Heart left ventricle (tissue), 16 donors: ENCODE measurements around the gene HOXD9. TPM values are rescaled to one million over a fixed set of nuclear protein-coding genes. Genes with fewer than 3 reads are reported as not detected.
A peak's percentile ranks its signal among the peaks of the same experiment; 100 is the strongest.

Source experiments
- ATAC-seq, 4 donors: fragments of 200-7000 bp; cut with Tn5 transposase; one replicate each; pipeline ENCODE4 v1.9.1; 2020 to 2022; ENCODE audit warnings: moderate library complexity in 4 of 4, mild to moderate bottlenecking in 3 of 4, moderate number of reproducible peaks in 1 of 4
- DNase-seq, 5 donors: peaks; one replicate each; pipeline ENCODE4 v3.0.0-alpha.2; 2020
- H3K27ac ChIP-seq, 12 donors: fragments of 200-600 bp; sonication (generic) in 4 of 12; one replicate each; pipeline versions ENCODE4 v1.5.0 to v1.8.0; 2016 to 2022; ENCODE audit warnings: mild to moderate bottlenecking in 2 of 12
- H3K27me3 ChIP-seq, 9 donors: fragments of 200-600 bp; sonication (generic) in 2 of 9; one replicate each; pipeline versions ENCODE4 v1.5.1 to v1.8.0; 2016 to 2022; ENCODE audit warnings: mild to moderate bottlenecking in 3 of 9
- H3K36me3 ChIP-seq, 9 donors: fragments of 200-600 bp; sonication (generic) in 2 of 9; one replicate each; pipeline versions ENCODE4 v1.5.0 to v1.8.0; 2018 to 2022; ENCODE audit warnings: mild to moderate bottlenecking in 2 of 9
- H3K4me1 ChIP-seq, 12 donors: fragments of 200-600 bp; sonication (generic) in 4 of 12; one replicate each; pipeline versions ENCODE4 v1.5.0 to v1.8.0; 2016 to 2022; ENCODE audit warnings: mild to moderate bottlenecking in 3 of 12
- H3K4me3 ChIP-seq, 12 donors: fragments of 200-600 bp; sonication (generic) in 4 of 12; one replicate each; pipeline versions ENCODE4 v1.5.0 to v1.8.0; 2017 to 2022; ENCODE audit warnings: mild to moderate bottlenecking in 9 of 12, moderate library complexity in 4 of 12
- H3K9me3 ChIP-seq, 12 donors: fragments of 200-600 bp; sonication (generic) in 4 of 12; one replicate each; pipeline versions ENCODE4 v1.5.0 to v1.8.0; 2016 to 2022; ENCODE audit warnings: mild to moderate bottlenecking in 1 of 12
- CTCF ChIP-seq, 12 donors: fragments of 200-600 bp; sonication (generic) in 4 of 12; IDR thresholded peaks; one replicate each; pipeline versions ENCODE4 v1.5.0 to v1.8.0; 2018 to 2022; ENCODE audit warnings: antibody characterized with exemption in 12 of 12, mild to moderate bottlenecking in 5 of 12
- POLR2A ChIP-seq, 2 donors: fragments of 450-650 bp; IDR thresholded peaks; one replicate each; pipeline ENCODE4 v1.6.1; 2017; ENCODE audit warnings: antibody characterized with exemption in 2 of 2, mild to moderate bottlenecking in 2 of 2, moderate library complexity in 2 of 2
- WGBS, 4 donors: extraction: QIAGEN DNeasy Blood & Tissue Kit in 2 of 4; methylation state at CpG; one replicate each; pipeline versions ENCODE4 v1.1.5 to v1.1.7; 2013 to 2018; 5-methylcytosine and 5-hydroxymethylcytosine counted together
- intact Hi-C, 10 donors: fragments of 100-400 bp; cut with DNase I; formaldehyde crosslinking; loops; one replicate each; pipeline versions ENCODE4 v1.11.1 to v1.14.2; 2022
- polyA plus RNA-seq, 2 donors: library from polyadenylated mRNA; stranded (reverse); fragments of 200-250 nt; gene quantifications; one replicate each; pipeline ENCODE4 v1.2.3, GENCODE V29; 2013
- total RNA-seq, 9 donors: library from RNA; depleted of rRNA in 2 of 9; stranded (reverse); fragments of >200 nt in 2 of 9; fragmentation: NEBNext Ultra II Directional in 3 of 9; extraction: Animal tissue kit (Norgen Biotek cat#: 25700) in 3 of 9; gene quantifications; one replicate each; pipeline versions ENCODE4 v1.1.0 to v1.2.4, GENCODE V29; 2016 to 2023
- donor health status: ischemic (EF 13 %, LVEDD 7.1; RV severe dilation, severe dysfunction).
- donor health status: healthy with polysubstance abuse.
- donor health status: DM: no; HTN: yes; CAD: no.
- donor health status: DM: no; HTN: no; CAD: no.
- donor health status: ischemic (EF 25% LVEDD 6.9; RV normal size, moderate dysfunction).
- donor health status: ischemic (EF 25% LVEDD 5.7; RV mildly dilated, moderate dysfunction).
- donor health status: healthy.
- donor health status: DM: yes; HTN: yes; CAD: no.
- donor health status: ischemic (EF 35%, LVEDD 5.7; RV mildly dilated, moderate dysfunction).
- donor health status: nonischemic (EF 11% LVEDD 7.7; RV severe dilation, severe dysfunction).
- donor health status: DM: yes; HTN: yes; CAD: no.
- donor health status: PGD.
- donor health status: ischemic (EF 29% LVEDD 5.4; RV normal size, mild dysfunction).
- donor health status: nonischemic (EF 23%, LVEDD 6.1; RV moderate dilation, normal function).

HOXD9 gene
- total and polyA plus RNA-seq, 11 donors: 0.23 to 0.43 (median 0.40) TPM; not detected in 8

- Histone ChIP-seq H3K36me3 (no peaks in the 10 kb centered on the region), H3K27ac (peak overlapping the region in 3 of 12 donors; percentile 7 to 41 (median 18)), H3K27me3 (peaks cover 76 to 99% (median 94%) of the 10 kb centered on the region in 9 donors), H3K4me3 (peak overlapping the region in 10 of 12 donors; percentile 8 to 61 (median 26)), H3K9me3 (no peaks in the 10 kb centered on the region), H3K4me1 (peaks cover 0 to 42% (median 10%) of the 10 kb centered on the region in 12 donors)
- 9 to 23% (median 17%) methylated on average over 33 of the region's 33 CpGs for WGBS, 4 donors
- DNase-seq: no peak
- ATAC-seq: no peak
- intact Hi-C loops: loop anchor here in 2 of 10 donors (5.0 to 10.0 kb wide), 2 partner anchors 680 to 682 kb away; no protein-coding TSS in a partner anchor
- TF ChIP-seq CTCF (IDR thresholded peaks at IDR 0.05): no peak
- TF ChIP-seq POLR2A (IDR thresholded peaks at IDR 0.05): no peak
Measured at GRCh38 chr2:176132205-176133171, 10.0 kb downstream of the HOXD9 start.

- H3K4me3 ChIP-seq: no peak overlapping the region
- no peak for ATAC-seq
- H3K9me3 ChIP-seq: no peaks in the 10 kb centered on the region
- no peak overlapping the region for H3K27ac ChIP-seq
- no peaks in the 10 kb centered on the region for H3K36me3 ChIP-seq
- DNase-seq: no peak
- intact Hi-C loops: loop anchor here in 2 of 10 donors (5.0 to 10.0 kb wide), 2 partner anchors 679 to 681 kb away; no protein-coding TSS in a partner anchor
- H3K4me1 ChIP-seq: peaks cover 0 to 40% (median 10%) of the 10 kb centered on the region in 12 donors
- H3K27me3 ChIP-seq: peaks cover 73 to 99% (median 96%) of the 10 kb centered on the region in 9 donors
- no peak for TF ChIP-seq POLR2A (IDR thresholded peaks at IDR 0.05)
- no peak for TF ChIP-seq CTCF (IDR thresholded peaks at IDR 0.05)
Measured at GRCh38 chr2:176133389-176133788, 10.9 kb downstream of the HOXD9 start.

- no peak overlapping the region for H3K27ac ChIP-seq
- no peak for TF ChIP-seq CTCF (IDR thresholded peaks at IDR 0.05)
- no peak for TF ChIP-seq POLR2A (IDR thresholded peaks at IDR 0.05)
Measured at GRCh38 chr2:176134035-176134434, 11.5 kb downstream of the HOXD9 start.

GRCh38 chr2:176135035-176135440, 12.5 kb downstream of the HOXD9 start:
- DNase-seq: no peak
- intact Hi-C loops: loop anchor here in 2 of 10 donors (5.0 to 10.0 kb wide), 2 partner anchors 680 to 682 kb away; no protein-coding TSS in a partner anchor
- ATAC-seq: no peak
- H3K9me3 ChIP-seq: no peaks in the 10 kb centered on the region
- H3K36me3 ChIP-seq: no peaks in the 10 kb centered on the region
- H3K27me3 ChIP-seq: peaks cover 71 to 99% (median 98%) of the 10 kb centered on the region in 9 donors
- H3K27ac ChIP-seq: peak overlapping the region in 1 of 12 donors; percentile 81
- TF ChIP-seq POLR2A (IDR thresholded peaks at IDR 0.05): no peak
- peak in 1 of 12 donors; percentile 12 for TF ChIP-seq CTCF (IDR thresholded peaks at IDR 0.05)
- peaks cover 0 to 32% (median 9%) of the 10 kb centered on the region in 12 donors for H3K4me1 ChIP-seq
- no peak overlapping the region for H3K4me3 ChIP-seq

More at GRCh38 chr2:176134035-176134434, 11.5 kb downstream of the HOXD9 start:
- ATAC-seq (no peak), DNase-seq (no peak)
- H3K4me1 ChIP-seq: peaks cover 0 to 34% (median 10%) of the 10 kb centered on the region in 12 donors
- peaks cover 71 to 99% (median 96%) of the 10 kb centered on the region in 9 donors for H3K27me3 ChIP-seq
- H3K9me3 ChIP-seq: no peaks in the 10 kb centered on the region
- 20 to 51% (median 41%) methylated on average over 4 of the region's 4 CpGs for WGBS, 4 donors
- H3K36me3 ChIP-seq: no peaks in the 10 kb centered on the region
- intact Hi-C loops: loop anchor here in 2 of 10 donors (5.0 to 10.0 kb wide), 2 partner anchors 678 to 681 kb away; no protein-coding TSS in a partner anchor
- H3K4me3 ChIP-seq: no peak overlapping the region
